HepG2 (cell line): ENCODE results near the gene EPB41L2. TPM values are rescaled to one million over a fixed set of nuclear protein-coding genes. Genes with fewer than 3 reads are reported as not detected.

Experiments
- ATAC-seq: fragments of 200-7000 bp; cut with Tn5 transposase; 3 replicates; pipeline ENCODE4 v1.9.1; 2020; ENCODE audit warnings: mild to moderate bottlenecking, moderate library complexity
- BruUV-seq: library from RNA; stranded (reverse); fragments of 400-500 nt; replicated peaks from 2 replicates; lab custom pipeline; 2021; lab: Mats Ljungman, UMichigan
- CTCF ChIA-PET: fragments of 300-600 bp; formaldehyde crosslinking; extraction: SDS; loops from one replicate; lab custom pipeline; 2021; ENCODE audit warnings: low total read pairs, inconsistent platforms, low intra/inter-chr PET ratio; lab: Yijun Ruan, JAX
- POLR2A ChIA-PET: fragments of 350-600 bp; sonication (Branson Sonifier 250); formaldehyde crosslinking; loops from one replicate; lab custom pipeline; 2020; ENCODE audit warnings: antibody characterized with exemption, inconsistent platforms; lab: Yijun Ruan, JAX
- DNase-seq: peaks from one replicate; pipeline ENCODE4 v3.0.0-alpha.2; 2015; ENCODE audit warnings: low spot score
- FAIRE-seq: peaks from 3 replicates; lab custom pipeline; 2011; peaks lifted over from hg19 to GRCh38; lab: Jason Lieb, UNC
- H2AFZ ChIP-seq: one replicate; pipeline ENCODE4 v1.6.1; 2011; ENCODE audit warnings: low read length, inconsistent platforms
- H3K27ac ChIP-seq: fragments of 300-600 bp; 3 replicates; pipeline ENCODE4 v1.8.0; 2011; ENCODE audit warnings: mixed run types, mild to moderate bottlenecking, mixed read lengths, low read length, inconsistent platforms; ENCODE audit not compliant: insufficient read depth; ENCODE audit errors: extremely low read length
- H3K27me3 ChIP-seq, 2 experiments: fragments of 200-600 bp in 1 of 2; 2 replicates in 1 of 2; 3 replicates in 1 of 2; pipeline versions ENCODE4 v1.6.0 to v1.8.0; 2011; ENCODE audit warnings: low read length in 2 of 2, mild to moderate bottlenecking in 2 of 2, moderate library complexity in 2 of 2, inconsistent platforms in 1 of 2; ENCODE audit not compliant: insufficient read depth in 2 of 2, control insufficient read depth in 1 of 2
- H3K36me3 ChIP-seq, 2 experiments: fragments of 200-600 bp in 1 of 2; replicated peaks in 1 of 2; 2 replicates in 1 of 2; 3 replicates in 1 of 2; pipeline versions ENCODE4 v1.5.1 to v1.8.0; 2011; ENCODE audit warnings: low read length in 2 of 2, inconsistent platforms in 1 of 2; ENCODE audit not compliant: insufficient read depth in 2 of 2, control insufficient read depth in 1 of 2
- H3K4me1 ChIP-seq: 2 replicates; pipeline ENCODE4 v1.5.1; 2012; ENCODE audit warnings: low read length, inconsistent platforms; ENCODE audit not compliant: insufficient read depth
- H3K4me2 ChIP-seq: 2 replicates; pipeline ENCODE4 v1.6.0; 2011; ENCODE audit warnings: low read depth, low read length, inconsistent platforms
- H3K4me3 ChIP-seq, 3 experiments: fragments of 200-600 bp in 1 of 3; sonication (generic), shearing (Covaris generic) in 1 of 3; replicated peaks in 1 of 3; 2 replicates each; pipeline ENCODE4 v1.5.1; 2011 to 2016; ENCODE audit warnings: low read length in 3 of 3, inconsistent platforms in 2 of 3, low read depth in 2 of 3, mild to moderate bottlenecking in 2 of 3, control low read depth in 1 of 3, mixed read lengths in 1 of 3; ENCODE audit not compliant: insufficient read depth in 1 of 3
- H3K79me2 ChIP-seq: one replicate; pipeline ENCODE4 v1.6.1; 2011; ENCODE audit warnings: low read length, inconsistent platforms; ENCODE audit not compliant: insufficient read depth
- H3K9ac ChIP-seq: 2 replicates; pipeline ENCODE4 v1.6.0; 2011; ENCODE audit warnings: mild to moderate bottlenecking, low read depth, low read length, inconsistent platforms; ENCODE audit not compliant: insufficient read depth
- H3K9me3 ChIP-seq: 2 replicates; pipeline ENCODE4 v1.5.1; 2012; ENCODE audit warnings: mild to moderate bottlenecking, low read length
- H4K20me1 ChIP-seq: 2 replicates; pipeline ENCODE4 v1.6.0; 2011; ENCODE audit warnings: inconsistent platforms, mild to moderate bottlenecking, low read length, moderate library complexity; ENCODE audit not compliant: insufficient read depth
- KDM1A ChIP-seq: IDR thresholded peaks from 2 replicates; pipeline ENCODE4 v1.6.1; 2016; ENCODE audit warnings: missing compliant biosample characterization
- MBNL3 ChIP-seq: fragments of 250-450 bp; sonication (Bioruptor Pico); conservative IDR thresholded peaks from 2 replicates; pipeline ENCODE4 v1.8.0; 2022; ENCODE audit warnings: mild to moderate bottlenecking, inconsistent platforms
- PTBP1 ChIP-seq: fragments of 200-400 bp; formaldehyde crosslinking; IDR thresholded peaks from 2 replicates; pipeline ENCODE4 v1.6.1; 2018; ENCODE audit warnings: low read length, low read depth; ENCODE audit not compliant: poor library complexity, severe bottlenecking
- SRSF1 ChIP-seq: fragments of 200-400 bp; formaldehyde crosslinking; optimal IDR thresholded peaks from 2 replicates; pipeline ENCODE3; 2017; ENCODE audit warnings: mild to moderate bottlenecking, low read depth, low read length, moderate library complexity
- THAP8 ChIP-seq: sonication (generic); formaldehyde crosslinking; IDR thresholded peaks from 2 replicates; pipeline ENCODE4 v1.5.1; 2020; ENCODE audit warnings: missing genetic modification reagents, mild to moderate bottlenecking, borderline replicate concordance
- TRIM24 ChIP-seq: sonication (generic); formaldehyde crosslinking; IDR thresholded peaks from 2 replicates; pipeline ENCODE4 v1.8.0; 2022; ENCODE audit warnings: mild to moderate bottlenecking, missing genetic modification reagents
- XRCC5 ChIP-seq: fragments of 200-400 bp; formaldehyde crosslinking; optimal IDR thresholded peaks from 2 replicates; pipeline ENCODE3; 2017; ENCODE audit warnings: mild to moderate bottlenecking, low read length
- ZBTB7A ChIP-seq: sonication (generic); formaldehyde crosslinking; IDR thresholded peaks from 2 replicates; pipeline ENCODE4 v1.8.0; 2022; ENCODE audit warnings: mild to moderate bottlenecking, missing genetic modification reagents
- ZFP36L1 ChIP-seq: sonication (generic); formaldehyde crosslinking; IDR thresholded peaks from 2 replicates; pipeline ENCODE4 v1.8.0; 2022; ENCODE audit warnings: mild to moderate bottlenecking, missing genetic modification reagents, moderate library complexity
- ZNF230 ChIP-seq: sonication (generic); formaldehyde crosslinking; IDR thresholded peaks from 2 replicates; pipeline ENCODE4 v1.4.0; 2020; ENCODE audit warnings: mild to moderate bottlenecking, missing genetic modification reagents
- ZNF512 ChIP-seq: sonication (generic); formaldehyde crosslinking; IDR thresholded peaks from 2 replicates; pipeline ENCODE4 v1.4.0; 2020; ENCODE audit warnings: mild to moderate bottlenecking, missing genetic modification reagents
- ZNF674 ChIP-seq: sonication (generic); formaldehyde crosslinking; IDR thresholded peaks from 2 replicates; pipeline ENCODE4 v1.5.0; 2020; ENCODE audit warnings: low read depth, mild to moderate bottlenecking, missing genetic modification reagents
- ZNF720 ChIP-seq: sonication (generic); formaldehyde crosslinking; IDR thresholded peaks from 2 replicates; pipeline ENCODE4 v1.4.0; 2020; ENCODE audit warnings: missing genetic modification reagents
- ZNF766 ChIP-seq: sonication (generic); formaldehyde crosslinking; IDR thresholded peaks from 2 replicates; pipeline ENCODE4 v1.5.0; 2020; ENCODE audit warnings: missing genetic modification reagents, borderline replicate concordance
- ZZZ3 ChIP-seq: sonication (generic); formaldehyde crosslinking; IDR thresholded peaks from 2 replicates; pipeline ENCODE4 v1.4.0; 2020; ENCODE audit warnings: missing genetic modification reagents, mild to moderate bottlenecking, borderline replicate concordance
- WGBS: methylation state at CpG from one replicate; pipeline ENCODE4 v1.1.6; 2017; ENCODE audit warnings: low lambda C conversion rate; 5-methylcytosine and 5-hydroxymethylcytosine counted together
- in situ Hi-C: cut with HindIII; loops from 2 replicates; pipeline ENCODE4 v1.10.0; 2017; ENCODE audit warnings: low pct_unique_long_range_greater_than_20kb; ENCODE audit not compliant: extremely low pct_ligation_motif_present
- intact Hi-C: fragments of 100-400 bp; cut with micrococcal nuclease; formaldehyde crosslinking; loops from one replicate; pipeline ENCODE4 v1.10.0; 2022; ENCODE audit not compliant: unreplicated experiment
- polyA plus RNA-seq, 8 experiments: library from polyadenylated mRNA; depleted of rRNA in 3 of 8; stranded (reverse) in 7 of 8; unstranded in 1 of 8; fragments of >200 nt; fragmentation: Illumina TruSeq in 4 of 8; extraction: Trizol in 4 of 8; gene quantifications; 2 replicates each; pipeline versions ENCODE4 v1.2.1 to v1.2.3, GENCODE V29; 2011 to 2016; ENCODE audit warnings: low read depth in 4 of 8, missing spikeins in 1 of 8, mixed read lengths in 1 of 8; ENCODE audit not compliant: insufficient read depth in 1 of 8
- total RNA-seq, 5 experiments: library from RNA; depleted of rRNA; stranded (reverse); fragments of >200 nt; fragmentation: Illumina TruSeq; extraction: Trizol; gene quantifications; 2 replicates each; pipeline ENCODE4 v1.2.3, GENCODE V29; 2016; ENCODE audit warnings: low read depth in 1 of 5
- TF ChIP-seq, protein P1 (sequence below): sonication (generic); formaldehyde crosslinking; IDR thresholded peaks from 2 replicates; pipeline ENCODE4 v1.5.1; 2020; ENCODE audit warnings: mild to moderate bottlenecking, missing genetic modification reagents, moderate library complexity

EPB41L2 gene
- total and polyA plus RNA-seq, 2 of the 13 experiments (the other 11 are each of a cell fraction or from before 2014, with no cell fraction given) = 41.7 to 56.4 TPM

DNA sequence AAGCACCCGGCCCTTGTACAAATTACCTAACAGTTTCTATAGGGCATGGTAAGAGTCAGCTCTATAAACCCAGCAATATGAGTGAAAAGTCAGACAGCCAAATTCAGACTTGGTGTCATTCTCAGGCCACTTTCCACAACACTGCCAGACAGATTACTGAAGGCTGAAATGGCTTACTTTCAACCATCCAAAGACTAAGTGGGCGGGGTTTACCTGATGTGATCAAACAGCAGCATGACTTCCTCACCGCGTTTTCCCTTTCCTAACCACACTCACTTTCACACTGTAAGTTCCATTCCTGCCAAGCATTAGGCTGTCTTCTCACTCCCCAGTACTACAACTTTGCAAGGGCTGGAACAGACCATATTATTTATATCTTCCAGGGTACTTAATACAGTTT, 149.9 kb downstream of the EPB41L2 start:
- Histone ChIP-seq H3K36me3 (peaks cover 0 to 1% of the 10 kb centered on the region in 2 experiments; a peak in 3 of 5 replicates), H3K27me3 (no peaks in the 10 kb centered on the region), H3K9me3 (no peaks in the 10 kb centered on the region), H3K4me3 (no peak overlapping the region), H2AFZ (no peak overlapping the region), H3K4me2 (no peak overlapping the region), H3K9ac (no peak overlapping the region), H3K79me2 (no peaks in the 10 kb centered on the region), H3K4me1 (peaks cover 3% of the 10 kb centered on the region), H4K20me1 (no peaks in the 10 kb centered on the region), H3K27ac (no peak overlapping the region)
- peak; percentile 32; the same call in 1 of the 3 replicates for ATAC-seq
- no peak for FAIRE-seq
- intact Hi-C loops (no loop called here), in situ Hi-C loops (no loop called here)
- BruUV-seq = no TSS peak
- ChIA-PET CTCF (no interaction called here), POLR2A (no interaction called here)
- no peak for TF ChIP-seq MBNL3 (CRISPR knock-in tag)
- TF ChIP-seq SRSF1 = no peak
- TF ChIP-seq, protein P1, sequence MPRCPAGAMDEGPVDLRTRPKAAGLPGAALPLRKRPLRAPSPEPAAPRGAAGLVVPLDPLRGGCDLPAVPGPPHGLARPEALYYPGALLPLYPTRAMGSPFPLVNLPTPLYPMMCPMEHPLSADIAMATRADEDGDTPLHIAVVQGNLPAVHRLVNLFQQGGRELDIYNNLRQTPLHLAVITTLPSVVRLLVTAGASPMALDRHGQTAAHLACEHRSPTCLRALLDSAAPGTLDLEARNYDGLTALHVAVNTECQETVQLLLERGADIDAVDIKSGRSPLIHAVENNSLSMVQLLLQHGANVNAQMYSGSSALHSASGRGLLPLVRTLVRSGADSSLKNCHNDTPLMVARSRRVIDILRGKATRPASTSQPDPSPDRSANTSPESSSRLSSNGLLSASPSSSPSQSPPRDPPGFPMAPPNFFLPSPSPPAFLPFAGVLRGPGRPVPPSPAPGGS (CRISPR knock-in tag) = no peak
- no peak for TF ChIP-seq XRCC5
- TF ChIP-seq ZNF720 (CRISPR knock-in tag) = no peak
- no peak for TF ChIP-seq ZNF230
- no peak for DNase-seq
- WGBS = 88% methylated on average over 4 of the region's 4 CpGs

GRCh38 chr6:130912434-130912833, 150.6 kb downstream of the EPB41L2 start:
- Histone ChIP-seq H3K27me3 (no peaks in the 10 kb centered on the region), H3K9ac (no peak overlapping the region), H3K79me2 (no peaks in the 10 kb centered on the region), H3K4me3 (no peak overlapping the region), H3K27ac (no peak overlapping the region), H4K20me1 (no peaks in the 10 kb centered on the region), H2AFZ (no peak overlapping the region), H3K4me2 (no peak overlapping the region), H3K9me3 (no peaks in the 10 kb centered on the region), H3K36me3 (peaks cover 0 to 1% of the 10 kb centered on the region in 2 experiments; a peak in 3 of 5 replicates), H3K4me1 (peaks cover 10% of the 10 kb centered on the region)
- DNase-seq = no peak
- 84% methylated on average over 4 of the region's 4 CpGs for WGBS
- ChIA-PET POLR2A (no interaction called here), CTCF (no interaction called here)
- in situ Hi-C loops (no loop called here), intact Hi-C loops (no loop called here)
- no peak for FAIRE-seq
- ATAC-seq = peak; percentile 50
- BruUV-seq = no TSS peak
- no peak for TF ChIP-seq ZNF674 (CRISPR knock-in tag)
- no peak for TF ChIP-seq ZNF512
- TF ChIP-seq TRIM24 (CRISPR knock-in tag) = no peak
- no peak for TF ChIP-seq ZNF766 (CRISPR knock-in tag)
- TF ChIP-seq ZZZ3 (CRISPR knock-in tag) = no peak
- TF ChIP-seq THAP8 (CRISPR knock-in tag) = no peak
- TF ChIP-seq KDM1A = no peak
- no peak for TF ChIP-seq PTBP1
- no peak for TF ChIP-seq ZFP36L1
- TF ChIP-seq ZBTB7A (CRISPR knock-in tag) = no peak
